MM.1S (cell line): ENCODE results near the gene FKBP8.

Experiments used
- DNase-seq: peaks from one replicate; pipeline ENCODE4 v3.0.0-alpha.2; 2015
- H2AFZ ChIP-seq: fragments of 300-600 bp; sonication (generic); 2 replicates; pipeline ENCODE4 v1.6.0; 2016; ENCODE audit warnings: antibody characterized with exemption, low read length
- H3F3A ChIP-seq: fragments of 300-600 bp; sonication (generic); 2 replicates; pipeline ENCODE4 v1.6.1; 2016; ENCODE audit warnings: mild to moderate bottlenecking, antibody characterized with exemption, low read length, moderate library complexity, mixed read lengths; ENCODE audit not compliant: insufficient read depth
- H3K27ac ChIP-seq: fragments of 300-600 bp; sonication (generic); 2 replicates; pipeline ENCODE4 v1.5.1; 2016; ENCODE audit warnings: mild to moderate bottlenecking, low read length
- H3K27me3 ChIP-seq: fragments of 300-600 bp; sonication (generic); replicated peaks from 2 replicates; pipeline ENCODE4 v1.6.0; 2016; ENCODE audit warnings: low read length; ENCODE audit not compliant: insufficient read depth
- H3K36me3 ChIP-seq: fragments of 300-600 bp; sonication (generic); replicated peaks from 2 replicates; pipeline ENCODE4 v1.6.1; 2016; ENCODE audit warnings: mild to moderate bottlenecking, low read length, mixed read lengths; ENCODE audit not compliant: insufficient read depth
- H3K4me1 ChIP-seq: fragments of 300-600 bp; sonication (generic); 2 replicates; pipeline ENCODE4 v1.6.1; 2016; ENCODE audit warnings: low read length, mixed read lengths
- H3K4me2 ChIP-seq: fragments of 300-600 bp; sonication (generic); 2 replicates; pipeline ENCODE4 v1.6.0; 2016; ENCODE audit warnings: low read depth, low read length
- H3K4me3 ChIP-seq: fragments of 300-600 bp; sonication (generic); 2 replicates; pipeline ENCODE4 v1.5.1; 2016; ENCODE audit warnings: low read length, mixed read lengths
- H3K79me2 ChIP-seq: fragments of 300-600 bp; sonication (generic); 2 replicates; pipeline ENCODE4 v1.6.1; 2016; ENCODE audit warnings: mixed run types, low read length, mixed read lengths
- H3K9ac ChIP-seq: fragments of 300-600 bp; sonication (generic); 2 replicates; pipeline ENCODE4 v1.6.1; 2016; ENCODE audit warnings: low read length, mixed read lengths
- H3K9me2 ChIP-seq: fragments of 300-600 bp; sonication (generic); replicated peaks from 2 replicates; pipeline ENCODE4 v1.6.1; 2016; ENCODE audit warnings: mild to moderate bottlenecking, low read length, mixed read lengths; ENCODE audit not compliant: insufficient read depth
- H3K9me3 ChIP-seq: fragments of 300-600 bp; sonication (generic); replicated peaks from 2 replicates; pipeline ENCODE4 v1.6.1; 2016; ENCODE audit warnings: mild to moderate bottlenecking, low read length, mixed read lengths; ENCODE audit not compliant: insufficient read depth
- H4K20me1 ChIP-seq: fragments of 300-600 bp; sonication (generic); 2 replicates; pipeline ENCODE4 v1.6.1; 2016; ENCODE audit warnings: mild to moderate bottlenecking, low read length, moderate library complexity, mixed read lengths; ENCODE audit not compliant: insufficient read depth
- CTCF ChIP-seq: fragments of 300-600 bp; sonication (generic); IDR thresholded peaks from 2 replicates; pipeline ENCODE4 v1.5.1; 2016; ENCODE audit warnings: antibody characterized with exemption, low read length, mixed read lengths
- EZH2 ChIP-seq: fragments of 300-600 bp; sonication (generic); optimal IDR thresholded peaks from 2 replicates; pipeline ENCODE3; 2017; ENCODE audit warnings: low read depth, mild to moderate bottlenecking, antibody characterized with exemption, low read length, mixed read lengths
- EZH2phosphoT487 ChIP-seq: fragments of 300-600 bp; sonication (generic); IDR thresholded peaks from 2 replicates; pipeline ENCODE4 v1.6.1; 2018; ENCODE audit warnings: antibody characterized with exemption, low read length

Gene FKBP8

DNA sequence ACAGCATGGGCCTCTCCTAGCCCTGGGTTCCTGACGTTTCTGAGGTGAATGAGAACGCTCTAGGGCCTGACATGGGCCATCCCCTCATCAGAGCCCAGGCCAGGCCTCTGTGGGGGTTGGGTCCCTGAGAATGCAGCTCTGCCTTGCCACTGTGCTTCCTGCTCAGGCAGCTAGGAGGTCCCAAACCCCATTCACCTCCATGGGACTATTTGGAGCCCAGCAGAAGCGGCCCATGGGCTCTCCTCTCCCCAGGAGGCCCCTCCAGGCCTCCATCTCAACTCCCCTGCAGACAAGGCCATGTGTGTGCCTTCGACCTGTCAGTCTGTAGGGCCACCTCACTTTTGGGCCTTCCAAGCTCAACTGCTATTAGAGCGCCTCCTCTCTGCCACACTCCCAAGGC lies 58.4 kb downstream of the FKBP8 start:
- no peaks in the 10 kb centered on the region for H3F3A ChIP-seq
- TF ChIP-seq EZH2phosphoT487, result no peak
- TF ChIP-seq CTCF, result no peak
- no peak for TF ChIP-seq EZH2
- H4K20me1 ChIP-seq, result peaks cover 94% of the 10 kb centered on the region
- no peak overlapping the region for H3K4me2 ChIP-seq
- H3K9me3 ChIP-seq, result no peaks in the 10 kb centered on the region
- no peaks in the 10 kb centered on the region for H3K9me2 ChIP-seq
- H3K4me3 ChIP-seq, result no peak overlapping the region
- H3K36me3 ChIP-seq, result no peaks in the 10 kb centered on the region
- no peaks in the 10 kb centered on the region for H3K27me3 ChIP-seq
- no peak overlapping the region for H3K27ac ChIP-seq
- H3K4me1 ChIP-seq, result peaks cover 4% of the 10 kb centered on the region
- no peak overlapping the region for H2AFZ ChIP-seq
- no peak overlapping the region for H3K9ac ChIP-seq
- H3K79me2 ChIP-seq, result peaks cover 100% of the 10 kb centered on the region
- no peak for DNase-seq

- Histone ChIP-seq H3K9me3 (no peaks in the 10 kb centered on the region), H3K4me2 (no peak overlapping the region), H3F3A (no peaks in the 10 kb centered on the region), H3K9ac (no peak overlapping the region), H3K36me3 (no peaks in the 10 kb centered on the region), H3K79me2 (peaks cover 100% of the 10 kb centered on the region), H3K9me2 (no peaks in the 10 kb centered on the region), H3K27me3 (no peaks in the 10 kb centered on the region), H3K4me3 (no peak overlapping the region), H3K27ac (no peak overlapping the region), H3K4me1 (peaks cover 8% of the 10 kb centered on the region), H4K20me1 (peaks cover 92% of the 10 kb centered on the region), H2AFZ (no peak overlapping the region)
- DNase-seq, result no peak
- TF ChIP-seq EZH2phosphoT487, result no peak
- TF ChIP-seq CTCF, result no peak
- TF ChIP-seq EZH2, result no peak
These were observed 60.1 kb downstream of the FKBP8 start for GRCh38 chr19:18483119-18483890.
